ENCODE data around the gene AAMP.

GRCh38 chr2:218233543-218233942, 36.4 kb downstream of the AAMP start:
- TF ChIP-seq CTCF (IDR thresholded peaks at IDR 0.05; ENCODE audit: extremely low read depth in 1 of 2, insufficient read depth in 1 of 2, low read depth in 1 of 2, low read length in 2 of 2), result no peak
- no peak for TF ChIP-seq POLR2A (IDR thresholded peaks at IDR 0.05; ENCODE audit: low read depth, low read length)
- no peak for TF ChIP-seq EZH2 (IDR thresholded peaks at IDR 0.05; ENCODE audit: borderline replicate concordance, low read depth, low read length, severe bottlenecking)
- no peak for TF ChIP-seq POLR2AphosphoS5 (IDR thresholded peaks at IDR 0.05; ENCODE audit: insufficient read depth, low read depth, low read length)
- no peak for TF ChIP-seq MYC (IDR thresholded peaks at IDR 0.05; ENCODE audit: low read depth, low read length)

All from endothelial cell of umbilical vein (primary cell).